Esophagus muscularis mucosa (tissue), 3 donors: ENCODE measurements around the gene MANSC4.

Source experiments
- CTCF ChIP-seq, 3 experiments: fragments of 200-600 bp in 2 of 3; fragments of 450-650 bp in 1 of 3; sonication (generic) in 2 of 3; IDR thresholded peaks; one replicate each; pipeline ENCODE4 v1.5.1; 2017 to 2019; ENCODE audit warnings: antibody characterized with exemption in 3 of 3, mild to moderate bottlenecking in 2 of 3, moderate library complexity in 1 of 3
- POLR2A ChIP-seq: fragments of 450-650 bp; IDR thresholded peaks from one replicate; pipeline ENCODE4 v1.6.1; 2017; ENCODE audit warnings: antibody characterized with exemption, moderate library complexity, mild to moderate bottlenecking, low read depth

GRCh38 chr12:27822076-27822712 is 42.2 kb upstream of the MANSC4 start:
- TF ChIP-seq POLR2A (no peak), CTCF (IDR thresholded peaks at IDR 0.05) (no peak)
